DMS79 (cell line): ENCODE results near the gene STRN.
"Not testable (repeated sequence)": the region's sequence is repeated elsewhere in the genome, so short reads cannot be mapped to it uniquely, and the experiment has no call there.

Experiments
- DNase-seq: peaks from one replicate; lab custom pipeline; 2025; lab: John Stamatoyannopoulos, UW

STRN gene

DNA sequence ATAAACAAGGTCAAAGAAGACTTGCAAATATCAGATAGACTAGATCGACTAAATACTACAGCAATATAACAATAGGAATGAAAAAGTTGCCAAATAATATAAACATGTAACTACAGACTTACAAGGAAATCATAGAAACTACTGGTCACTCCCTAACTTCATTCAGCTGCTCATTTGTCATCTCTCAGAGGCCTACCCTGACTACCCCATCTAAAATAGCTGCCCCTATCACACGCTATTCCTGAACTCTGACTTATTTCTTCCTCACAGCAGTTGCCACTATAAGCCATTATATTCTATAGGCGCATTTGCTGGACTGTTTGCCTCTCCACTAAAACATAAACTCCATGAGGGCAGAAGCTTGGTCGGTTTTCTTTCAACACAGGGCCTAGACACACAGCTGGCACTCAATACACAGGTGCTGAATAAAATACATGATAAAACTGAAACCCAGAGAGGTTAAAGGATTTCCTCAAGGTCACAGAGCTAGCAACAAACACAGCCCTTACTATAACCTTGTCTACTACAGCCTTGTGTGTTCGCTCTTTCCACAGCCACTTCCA lies 1.8 kb downstream of the STRN start:
- no peak for DNase-seq

DNA sequence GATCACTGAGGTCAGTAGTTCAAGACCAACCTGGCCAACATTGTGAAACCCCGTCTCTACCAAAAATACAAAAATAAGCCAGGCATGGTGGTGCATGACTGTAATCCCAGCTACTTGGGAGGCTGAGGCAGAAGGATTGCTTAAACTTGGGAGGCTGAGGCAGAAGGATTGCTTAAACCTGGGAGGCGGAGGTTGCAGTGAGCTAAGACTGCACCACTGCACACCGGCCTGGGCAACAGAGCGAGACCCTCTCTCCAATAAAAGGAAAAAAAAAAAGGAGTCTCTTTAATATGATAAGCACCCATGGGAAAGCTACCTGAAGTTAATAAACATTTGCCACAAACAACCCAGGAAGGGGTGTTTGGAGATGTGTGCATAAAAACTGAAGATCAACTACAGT lies 2.6 kb downstream of the STRN start:
- DNase-seq = no peak

DNA sequence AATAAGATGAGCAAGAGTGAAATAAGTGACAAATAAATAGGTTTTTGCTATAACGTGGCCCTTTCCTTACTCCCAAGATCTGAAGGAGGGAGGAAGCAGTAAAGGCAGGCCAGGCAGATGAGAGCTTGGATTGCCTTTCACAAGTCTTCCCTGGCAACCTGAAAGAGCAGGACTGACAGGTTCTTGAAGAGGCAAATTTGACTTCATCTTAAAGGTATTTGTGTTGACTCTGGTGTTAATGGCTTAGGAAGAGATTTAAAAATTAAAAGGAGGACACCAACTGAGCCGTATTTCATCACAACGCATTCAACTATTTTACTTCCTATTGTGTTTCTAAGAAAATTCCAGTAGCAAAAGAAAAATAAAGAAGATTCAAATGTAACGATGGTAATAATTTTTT lies 3.2 kb downstream of the STRN start:
- no peak for DNase-seq

DNA sequence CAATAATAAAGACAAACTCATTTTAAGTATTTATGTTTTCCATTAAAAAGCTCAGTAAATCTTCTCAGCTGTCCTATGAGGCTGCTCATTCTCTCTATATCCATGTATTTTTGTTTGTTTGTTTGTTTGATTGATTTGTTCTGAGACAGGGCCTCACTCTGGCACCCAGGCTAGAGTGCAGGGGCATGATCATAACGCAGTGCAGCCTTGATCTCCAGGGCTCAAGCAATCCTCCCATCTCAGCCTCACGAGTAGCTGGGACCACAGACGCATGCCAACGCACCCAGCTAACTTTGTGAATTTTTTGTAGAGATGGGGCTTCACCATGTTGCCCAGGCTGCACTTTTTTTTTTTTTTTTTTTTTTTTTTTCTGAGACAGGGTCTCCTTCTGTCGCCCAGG lies 5.6 kb downstream of the STRN start:
- DNase-seq = no peak

- no peak for DNase-seq
Observed at GRCh38 chr2:36960005-36960675, 6.2 kb downstream of the STRN start.

GRCh38 chr2:36954977-36955607 lies 11.2 kb downstream of the STRN start:
- DNase-seq = no peak

GRCh38 chr2:36952748-36953197 lies 13.6 kb downstream of the STRN start:
- no peak for DNase-seq

DNA sequence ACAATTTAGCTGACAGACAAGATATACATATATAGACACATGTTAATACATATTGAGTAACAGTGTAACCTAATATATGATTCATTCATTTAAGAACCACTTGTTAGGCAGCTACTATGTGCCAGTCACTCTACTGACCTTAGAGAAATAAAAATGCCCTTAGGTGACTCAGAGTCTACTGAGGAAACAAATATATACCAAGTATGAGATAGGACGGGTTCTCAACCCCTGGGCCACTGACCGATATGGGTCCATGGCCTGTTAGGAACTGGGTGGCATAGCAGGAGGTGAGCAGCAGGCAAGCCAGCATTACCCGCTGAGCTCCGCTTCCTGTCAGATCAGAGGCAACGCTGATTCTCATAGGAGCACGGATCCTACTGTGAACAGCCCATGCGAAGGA lies 14.8 kb downstream of the STRN start:
- DNase-seq = no peak

DNA sequence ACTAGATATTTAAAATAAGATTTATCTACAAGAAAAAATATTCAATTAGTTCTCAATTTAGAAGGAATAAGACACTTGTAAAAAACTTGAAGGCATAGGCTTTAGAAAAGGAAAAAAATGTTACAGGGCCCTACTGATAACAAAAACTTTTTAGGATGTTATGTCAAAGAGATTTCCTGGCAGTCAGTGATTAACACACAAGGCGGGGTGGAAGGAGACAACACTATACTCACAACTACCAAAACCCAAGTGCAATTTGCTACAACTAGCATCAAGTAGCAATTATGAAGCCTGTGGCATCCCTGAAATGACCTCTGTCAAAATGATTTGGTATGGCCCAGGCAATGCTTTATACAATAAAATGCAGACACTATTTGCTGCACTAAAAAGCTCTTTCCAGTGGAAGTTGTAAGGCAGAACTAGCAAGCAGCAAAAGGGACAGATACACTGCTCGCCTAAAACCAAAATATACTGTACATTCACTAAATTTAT lies 15.3 kb downstream of the STRN start:
- no peak for DNase-seq

GRCh38 chr2:36949845-36950244 lies 16.5 kb downstream of the STRN start:
- DNase-seq = no peak

DNA sequence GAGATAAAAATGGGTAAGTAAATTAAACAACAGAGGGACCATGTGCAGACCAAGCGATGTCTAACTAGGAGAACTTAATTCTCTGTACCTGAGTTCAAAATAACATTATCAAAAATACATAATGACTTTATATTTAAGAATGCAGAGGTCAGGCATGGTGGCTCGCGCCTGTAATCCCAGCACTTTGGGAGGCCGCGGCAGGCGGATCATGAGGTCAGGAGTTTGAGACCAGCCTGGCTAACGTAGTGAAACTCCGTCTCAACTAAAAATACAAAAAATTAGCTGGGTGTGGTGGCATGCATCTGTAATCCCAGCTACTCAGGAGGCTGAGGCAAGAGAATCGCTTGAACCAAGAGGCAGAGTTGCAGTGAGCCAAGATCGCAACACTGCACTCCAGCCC lies 21.1 kb downstream of the STRN start:
- not testable (repeated sequence) for DNase-seq

DNA sequence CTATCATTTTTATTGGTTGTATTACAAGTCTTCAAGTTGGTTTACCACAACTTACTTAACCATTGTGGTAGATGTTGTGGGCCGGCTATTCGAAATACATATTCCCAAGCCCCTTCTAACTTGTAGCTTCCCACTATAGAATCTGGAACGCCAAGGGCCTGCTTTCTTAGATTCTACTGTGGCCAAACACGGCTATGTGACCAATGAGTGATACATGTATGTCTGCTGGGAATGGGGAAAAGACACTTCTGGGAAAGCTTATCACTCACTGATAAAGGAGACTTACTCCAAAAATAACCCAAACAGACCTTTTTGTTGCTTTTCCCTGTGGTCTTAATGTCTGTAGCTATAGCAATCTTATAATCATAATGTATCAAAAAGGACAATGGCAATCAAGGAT lies 24.5 kb downstream of the STRN start:
- DNase-seq = no peak

DNA sequence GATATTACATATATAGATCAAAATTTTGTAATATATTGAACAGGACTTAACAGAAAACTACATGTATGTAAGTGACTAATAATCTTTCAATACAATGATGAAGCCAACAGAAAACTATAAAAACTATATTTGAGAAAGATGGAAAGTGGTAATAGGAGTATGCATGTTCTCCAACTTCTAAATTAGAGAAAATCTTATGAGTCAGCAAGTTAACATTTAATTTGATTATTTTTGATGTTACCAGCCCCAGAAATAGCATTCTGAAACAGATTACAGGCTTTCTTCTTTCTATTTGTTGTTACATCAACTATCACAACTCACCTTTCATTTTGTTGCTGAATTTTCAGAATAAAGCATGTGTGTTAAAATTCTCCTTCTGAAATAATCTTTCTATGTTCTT lies 29.8 kb downstream of the STRN start:
- not testable (repeated sequence) for DNase-seq

GRCh38 chr2:36931688-36932087 lies 34.6 kb downstream of the STRN start:
- DNase-seq = not testable (repeated sequence)

DNA sequence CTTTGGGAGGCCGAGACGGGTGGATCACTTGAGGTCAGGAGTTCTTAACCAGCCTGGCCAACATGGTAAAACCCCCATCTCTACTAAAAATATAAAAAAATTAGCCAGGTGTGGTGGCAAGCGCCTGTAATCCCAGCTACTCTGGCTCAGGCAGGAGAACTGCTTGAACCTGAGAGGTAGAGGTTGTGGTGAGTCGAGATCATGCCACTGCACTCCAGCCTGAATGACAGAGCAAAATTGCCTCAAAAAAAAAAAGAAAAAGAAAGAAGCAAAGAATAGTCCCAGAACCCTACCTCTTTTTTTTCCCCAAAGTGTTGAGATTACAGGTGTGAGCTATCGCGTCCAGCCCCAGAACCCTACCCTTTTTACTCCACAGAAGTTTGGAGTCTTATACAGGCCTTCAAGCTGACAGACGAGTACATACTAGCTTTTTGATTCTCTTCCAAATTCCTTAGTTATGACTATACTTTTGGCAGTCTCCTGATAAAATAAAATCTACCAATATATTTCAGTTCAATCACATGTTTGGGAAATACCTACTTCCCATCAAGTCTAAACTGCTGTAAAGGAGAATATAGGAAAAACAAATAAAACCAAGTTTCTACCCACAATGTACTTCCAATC lies 35.4 kb downstream of the STRN start:
- not testable (repeated sequence) for DNase-seq

DNA sequence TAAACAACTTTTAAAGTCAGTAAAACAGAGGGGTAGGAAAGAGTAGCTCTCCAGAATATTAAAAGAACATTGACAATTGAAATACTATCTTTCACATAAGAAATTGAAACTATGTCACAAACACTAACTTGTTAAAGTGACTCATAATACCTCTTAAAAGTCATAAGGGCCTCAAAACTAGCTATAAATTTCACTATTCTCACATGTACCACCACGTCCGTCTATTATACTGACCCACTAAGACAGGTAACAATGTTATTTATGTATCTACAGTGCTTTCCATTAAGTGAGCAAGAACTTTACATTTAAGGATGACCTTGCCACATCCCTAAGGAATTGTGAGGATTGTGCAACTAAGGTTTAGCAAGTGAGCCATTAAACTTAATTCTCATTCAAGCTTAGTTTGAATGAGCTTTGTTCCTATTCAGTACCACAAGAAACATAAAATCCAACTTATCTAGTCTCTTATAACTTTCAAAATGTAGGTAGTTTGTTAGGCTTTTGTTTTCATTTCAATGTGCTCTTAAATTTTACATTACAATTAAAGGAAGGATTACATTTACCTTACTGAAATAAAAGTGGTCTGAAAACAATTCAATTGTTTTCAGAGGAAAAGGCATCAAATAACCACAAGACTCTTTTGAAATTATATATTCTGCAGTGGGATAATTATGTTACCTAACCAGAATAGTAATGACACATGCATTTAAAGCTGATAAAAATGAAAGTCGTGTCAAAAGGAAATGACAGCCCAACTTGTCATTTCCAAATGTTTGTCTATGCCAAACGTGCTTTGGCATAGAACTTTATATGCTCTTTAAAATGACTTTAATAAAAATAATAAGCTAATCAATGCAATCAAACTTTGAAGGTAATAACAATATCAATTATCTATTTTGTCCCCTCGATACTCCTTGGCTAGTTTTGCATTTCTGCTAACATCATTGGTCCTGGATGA lies 39.9 kb downstream of the STRN start:
- not testable (repeated sequence) for DNase-seq

GRCh38 chr2:36922629-36923028 lies 43.7 kb downstream of the STRN start:
- DNase-seq = not testable (repeated sequence)

DNA sequence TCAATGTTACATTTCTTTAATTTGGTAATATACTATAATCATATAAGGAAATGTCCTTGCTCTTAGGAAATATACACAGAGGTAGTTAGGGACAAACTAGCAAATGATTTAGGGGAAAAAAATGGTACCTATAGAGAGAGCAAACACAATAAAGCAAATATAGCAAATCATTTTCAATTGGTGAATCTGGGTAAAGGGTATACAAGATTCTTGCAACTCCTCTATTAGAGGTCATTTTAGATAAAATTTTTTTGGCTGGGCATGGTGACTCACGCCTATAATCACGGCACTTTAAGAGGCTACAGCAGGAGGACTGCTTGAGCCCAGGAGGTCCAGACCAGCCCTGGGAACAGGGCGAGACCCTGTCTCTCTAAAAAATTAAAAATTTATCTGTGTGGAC lies 44.4 kb downstream of the STRN start:
- DNase-seq = no peak

- DNase-seq = no peak
Observed at GRCh38 chr2:36919041-36919837, 47.1 kb downstream of the STRN start.

DNA sequence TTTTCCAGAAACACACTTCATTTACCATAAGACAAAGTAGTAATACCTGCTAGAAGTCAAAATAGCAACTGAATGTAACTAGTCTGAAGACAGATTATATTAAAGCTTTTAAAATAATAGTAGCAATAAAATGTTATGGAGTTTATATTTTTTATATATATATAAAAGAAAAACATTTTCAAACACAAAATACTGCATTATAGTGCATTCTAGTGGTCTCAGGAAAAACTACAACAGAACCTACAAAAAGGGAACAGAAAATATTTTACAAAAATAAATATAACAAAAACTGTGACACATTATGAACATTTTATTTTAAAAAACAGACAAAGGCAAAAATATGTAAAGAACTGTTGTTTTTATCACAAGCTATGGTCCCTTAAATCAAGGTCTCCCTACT lies 48.0 kb downstream of the STRN start:
- DNase-seq = no peak

- DNase-seq = no peak
Observed at GRCh38 chr2:36915627-36916026, 50.7 kb downstream of the STRN start.
